HG03066 (cell line): ENCODE results near the gene ZFAND4.
A peak's percentile ranks its signal among the peaks of the same experiment; 100 is the strongest.
"Not testable (repeated sequence)": the region's sequence is repeated elsewhere in the genome, so short reads cannot be mapped to it uniquely, and the experiment has no call there.

Source experiments
- ATAC-seq: cut with Tn5 transposase; IDR thresholded peaks from one replicate; pipeline ENCODE4 v1.9.1; 2021; ENCODE audit warnings: low read depth; ENCODE audit not compliant: unreplicated experiment

Gene ZFAND4

GRCh38 chr10:45644527-45644926, 28.0 kb downstream of the ZFAND4 start:
- ATAC-seq = no peak

GRCh38 chr10:45640941-45641340, 31.6 kb downstream of the ZFAND4 start:
- no peak for ATAC-seq

GRCh38 chr10:45640049-45640448, 32.5 kb downstream of the ZFAND4 start:
- ATAC-seq = no peak

GRCh38 chr10:45627412-45628048, 45.0 kb downstream of the ZFAND4 start:
- ATAC-seq = no peak

GRCh38 chr10:45625879-45626278, 46.7 kb downstream of the ZFAND4 start:
- ATAC-seq = no peak

GRCh38 chr10:45624724-45625123, 47.8 kb downstream of the ZFAND4 start:
- no peak for ATAC-seq

GRCh38 chr10:45614869-45615268, 57.7 kb downstream of the ZFAND4 start:
- ATAC-seq = no peak

- no peak for ATAC-seq
Observed at GRCh38 chr10:45612741-45613140, 59.8 kb downstream of the ZFAND4 start.

- no peak for ATAC-seq
Observed at GRCh38 chr10:45608052-45608451, 64.5 kb downstream of the ZFAND4 start.

GRCh38 chr10:45607276-45607675, 65.3 kb downstream of the ZFAND4 start:
- no peak for ATAC-seq

- no peak for ATAC-seq
Observed at GRCh38 chr10:45602836-45603235, 69.7 kb downstream of the ZFAND4 start.

- ATAC-seq = no peak
Observed at GRCh38 chr10:45602082-45602730, 70.4 kb downstream of the ZFAND4 start.

GRCh38 chr10:45601254-45601930, 71.2 kb downstream of the ZFAND4 start:
- ATAC-seq = not testable (repeated sequence)

- ATAC-seq = not testable (repeated sequence)
Observed at GRCh38 chr10:45600337-45601253, 72.0 kb downstream of the ZFAND4 start.

GRCh38 chr10:45599646-45600045, 72.9 kb downstream of the ZFAND4 start:
- no peak for ATAC-seq

- ATAC-seq = no peak
Observed at GRCh38 chr10:45599021-45599603, 73.5 kb downstream of the ZFAND4 start.

- ATAC-seq = no peak
Observed at GRCh38 chr10:45596526-45596925, 76.0 kb downstream of the ZFAND4 start.

GRCh38 chr10:45594276-45595157, 78.1 kb downstream of the ZFAND4 start:
- ATAC-seq = peak; percentile 88

- ATAC-seq = no peak
Observed at GRCh38 chr10:45593938-45594275, 78.7 kb downstream of the ZFAND4 start.

GRCh38 chr10:45592926-45593325, 79.6 kb downstream of the ZFAND4 start:
- ATAC-seq = no peak
